Lower leg skin (tissue), 3 donors: ENCODE measurements around the gene ST7.

Source experiments
- POLR2A ChIP-seq, 2 donors: fragments of 450-650 bp; IDR thresholded peaks; one replicate each; pipeline ENCODE4 v1.6.1; 2016 to 2017; ENCODE audit warnings: antibody characterized with exemption in 2 of 2, mild to moderate bottlenecking in 1 of 2, moderate library complexity in 1 of 2
- TF ChIP-seq, protein P1 (sequence below), 3 donors: fragments of 450-650 bp; IDR thresholded peaks; one replicate each; pipeline ENCODE4 v1.5.1; 2016; ENCODE audit warnings: antibody characterized with exemption in 3 of 3, mild to moderate bottlenecking in 3 of 3, moderate library complexity in 2 of 3

DNA sequence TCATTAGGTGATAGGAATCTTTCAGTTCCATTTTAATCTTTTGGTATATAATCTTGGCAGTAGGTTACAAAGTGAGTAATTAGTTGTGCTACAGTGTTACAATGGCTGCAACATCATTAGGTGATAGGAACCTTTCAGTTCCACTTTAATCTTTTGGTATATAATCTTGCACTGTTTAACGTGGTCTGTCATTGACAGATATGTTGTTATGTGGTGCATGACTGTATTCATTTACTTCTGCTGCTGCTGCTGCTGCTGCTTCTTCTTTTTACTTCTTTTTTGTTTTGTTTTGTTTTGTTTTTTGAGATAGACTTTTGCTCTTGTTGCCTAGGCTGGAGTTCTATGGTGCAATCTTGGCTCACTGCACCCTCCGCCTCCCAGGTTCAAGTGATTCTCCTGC lies 28.6 kb downstream of the ST7 start:
- TF ChIP-seq, protein P1, sequence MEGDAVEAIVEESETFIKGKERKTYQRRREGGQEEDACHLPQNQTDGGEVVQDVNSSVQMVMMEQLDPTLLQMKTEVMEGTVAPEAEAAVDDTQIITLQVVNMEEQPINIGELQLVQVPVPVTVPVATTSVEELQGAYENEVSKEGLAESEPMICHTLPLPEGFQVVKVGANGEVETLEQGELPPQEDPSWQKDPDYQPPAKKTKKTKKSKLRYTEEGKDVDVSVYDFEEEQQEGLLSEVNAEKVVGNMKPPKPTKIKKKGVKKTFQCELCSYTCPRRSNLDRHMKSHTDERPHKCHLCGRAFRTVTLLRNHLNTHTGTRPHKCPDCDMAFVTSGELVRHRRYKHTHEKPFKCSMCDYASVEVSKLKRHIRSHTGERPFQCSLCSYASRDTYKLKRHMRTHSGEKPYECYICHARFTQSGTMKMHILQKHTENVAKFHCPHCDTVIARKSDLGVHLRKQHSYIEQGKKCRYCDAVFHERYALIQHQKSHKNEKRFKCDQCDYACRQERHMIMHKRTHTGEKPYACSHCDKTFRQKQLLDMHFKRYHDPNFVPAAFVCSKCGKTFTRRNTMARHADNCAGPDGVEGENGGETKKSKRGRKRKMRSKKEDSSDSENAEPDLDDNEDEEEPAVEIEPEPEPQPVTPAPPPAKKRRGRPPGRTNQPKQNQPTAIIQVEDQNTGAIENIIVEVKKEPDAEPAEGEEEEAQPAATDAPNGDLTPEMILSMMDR (IDR thresholded peaks at IDR 0.05): no peak
- no peak for TF ChIP-seq POLR2A (IDR thresholded peaks at IDR 0.05)
